Tibial nerve (tissue), 4 donors: Measurements from ENCODE around the gene KLK14.

Experiments
- CTCF ChIP-seq, 5 experiments: fragments of 200-600 bp in 3 of 5; fragments of 450-650 bp in 2 of 5; sonication (generic) in 3 of 5; IDR thresholded peaks; one replicate each; pipeline ENCODE4 v1.5.1; 2016 to 2019; ENCODE audit warnings: antibody characterized with exemption in 5 of 5, mild to moderate bottlenecking in 3 of 5, moderate library complexity in 2 of 5
- EP300 ChIP-seq, 2 donors: sonication (generic); formaldehyde crosslinking; IDR thresholded peaks; one replicate each; pipeline ENCODE4 v1.6.1; 2017; ENCODE audit warnings: antibody characterized with exemption in 2 of 2, mild to moderate bottlenecking in 1 of 2
- POLR2A ChIP-seq, 2 donors: fragments of 450-650 bp; IDR thresholded peaks; one replicate each; pipeline ENCODE4 v1.6.1; 2017; ENCODE audit warnings: antibody characterized with exemption in 2 of 2, mild to moderate bottlenecking in 2 of 2, moderate library complexity in 2 of 2

- TF ChIP-seq CTCF (IDR thresholded peaks at IDR 0.05) (peak in 2 of 5 experiments; percentile 37 to 60), POLR2A (IDR thresholded peaks at IDR 0.05) (peak in 1 of 2 donors; percentile 41), EP300 (IDR thresholded peaks at IDR 0.05) (peak; percentile 87 to 97)
These were observed 25.5 kb upstream of the KLK14 start, which contains the start of gene CTU1 for GRCh38 chr19:51108066-51108804.
